ENCODE data around the gene NKAIN2.

The NKAIN2 gene

GRCh38 chr6:124872361-124873065 lies 1068.8 kb downstream of the NKAIN2 start:
- no peak for DNase-seq (ENCODE audit: low read depth in 2 of 3, low spot score in 1 of 3)

DNA sequence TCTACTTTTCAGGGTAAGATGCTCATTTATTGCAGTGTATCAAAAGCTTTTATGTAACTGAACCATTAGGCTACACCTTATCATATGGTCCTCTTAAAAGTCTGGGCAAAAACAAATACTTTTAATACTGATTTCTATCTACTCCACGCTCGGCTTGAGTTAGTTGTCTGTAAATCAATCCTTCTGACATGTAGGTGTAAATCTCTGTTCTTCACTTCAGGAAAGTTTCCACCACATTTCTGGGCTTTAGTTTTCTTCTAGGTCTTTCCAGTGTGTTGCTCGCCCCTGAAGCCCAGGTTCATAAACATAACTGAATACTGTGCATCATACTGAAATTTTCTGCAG lies 1069.4 kb downstream of the NKAIN2 start:
- DNase-seq (ENCODE audit: low read depth in 2 of 3, low spot score in 1 of 3): no peak

Measured in stimulated activated CD4-positive, alpha-beta T cell treated with anti-CD3 and anti-CD28 coated beads, Interleukin-12 subunit alpha, Interleukin-12 subunit beta, amount 100 ng/mL, for 48 hours (primary cell).